NOMO-1 treated with DMSO at 0.1 percent for 48 hours (cell line): ENCODE data around the gene LPIN1.
"Not testable (repeated sequence)": the region's sequence is repeated elsewhere in the genome, so short reads cannot be mapped to it uniquely, and the experiment has no call there.

Source experiments
- DNase-seq: peaks from one replicate; lab custom pipeline; 2025; ENCODE audit not compliant: unreplicated experiment; lab: John Stamatoyannopoulos, UW

Gene LPIN1

GRCh38 chr2:11759182-11759975, 12.9 kb downstream of the LPIN1 start:
- not testable (repeated sequence) for DNase-seq

- DNase-seq = no peak
Observed at GRCh38 chr2:11761259-11761658, 14.8 kb downstream of the LPIN1 start.

- DNase-seq = no peak
Observed at GRCh38 chr2:11762031-11762430, 15.6 kb downstream of the LPIN1 start.

- no peak for DNase-seq
Observed at GRCh38 chr2:11762799-11763461, 16.5 kb downstream of the LPIN1 start.

GRCh38 chr2:11764359-11764758, 17.9 kb downstream of the LPIN1 start:
- DNase-seq = no peak

- no peak for DNase-seq
Observed at GRCh38 chr2:11764920-11765319, 18.5 kb downstream of the LPIN1 start.

GRCh38 chr2:11765501-11765900, 19.1 kb downstream of the LPIN1 start:
- no peak for DNase-seq

GRCh38 chr2:11766016-11766415, 19.6 kb downstream of the LPIN1 start:
- DNase-seq = no peak

GRCh38 chr2:11767779-11768178, 21.3 kb downstream of the LPIN1 start:
- DNase-seq = no peak

- DNase-seq = no peak
Observed at GRCh38 chr2:11768946-11769345, 22.5 kb downstream of the LPIN1 start.

GRCh38 chr2:11769516-11769915, 23.1 kb downstream of the LPIN1 start:
- DNase-seq = no peak

- DNase-seq = no peak
Observed at GRCh38 chr2:11770531-11771188, 24.2 kb downstream of the LPIN1 start.

- DNase-seq = no peak
Observed at GRCh38 chr2:11771971-11772615, 25.7 kb downstream of the LPIN1 start.

GRCh38 chr2:11773111-11773510, 26.7 kb downstream of the LPIN1 start:
- DNase-seq = no peak

GRCh38 chr2:11773747-11774525, 27.5 kb downstream of the LPIN1 start:
- DNase-seq = no peak

- no peak for DNase-seq
Observed at GRCh38 chr2:11774600-11774999, 28.2 kb downstream of the LPIN1 start.

GRCh38 chr2:11775384-11775783, 29.0 kb downstream of the LPIN1 start:
- peak; percentile 51 for DNase-seq

GRCh38 chr2:11777066-11777782, 30.8 kb downstream of the LPIN1 start:
- DNase-seq = peak; percentile 68

GRCh38 chr2:11777886-11778415, 31.5 kb downstream of the LPIN1 start:
- no peak for DNase-seq

GRCh38 chr2:11778416-11778815, 32.0 kb downstream of the LPIN1 start:
- no peak for DNase-seq
